NCI-H1092 (cell line): ENCODE results near the gene AKNA.

Experiments
- DNase-seq: peaks from one replicate; lab custom pipeline; 2025; lab: John Stamatoyannopoulos, UW

Gene AKNA

DNA sequence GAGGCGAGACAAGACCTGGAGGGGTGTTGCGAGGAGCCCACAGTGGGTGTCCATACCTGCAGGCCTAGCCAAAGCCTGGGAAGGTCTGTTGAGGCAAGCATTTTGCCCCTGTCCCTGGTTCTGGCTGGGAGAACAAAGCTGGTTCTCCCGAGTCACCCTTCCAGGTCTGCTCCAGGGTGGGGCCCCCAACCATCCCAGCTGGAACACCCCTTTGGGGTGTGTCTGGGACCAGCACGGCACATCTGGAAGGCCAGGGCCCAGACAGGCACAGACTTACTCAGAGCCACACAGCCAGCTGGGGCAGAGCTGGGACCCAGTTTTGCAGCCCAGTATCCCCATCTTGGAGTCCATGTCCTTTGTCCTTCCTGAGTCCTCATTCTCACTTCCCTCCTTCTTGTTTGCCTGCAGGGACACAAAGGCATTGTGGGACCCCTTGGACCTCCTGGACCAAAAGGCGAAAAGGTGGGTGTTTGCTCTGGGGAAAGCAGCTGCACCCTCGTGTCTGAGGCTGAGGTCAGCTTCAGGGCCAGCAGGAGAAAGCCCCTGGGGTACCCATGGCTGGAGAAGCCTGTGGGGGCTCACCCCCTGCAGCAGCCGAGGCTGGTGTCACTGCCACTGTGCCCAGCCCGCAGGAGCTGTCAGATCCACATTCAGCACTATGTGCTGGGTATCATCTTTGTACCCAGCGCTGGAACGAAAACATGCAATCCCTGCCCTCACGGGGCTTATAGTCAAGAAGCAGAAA lies 103.3 kb downstream of the AKNA start:
- DNase-seq, result no peak
